CD4-positive, alpha-beta T cell treated with Interleukin-1 beta for 1 hour (primary cell): ENCODE measurements around the gene FEZF2.

Experiments used
- DNase-seq, 2 donors: peaks; one replicate each; pipeline ENCODE4 v3.0.0-alpha.2; 2020 to 2022

Gene FEZF2

DNA sequence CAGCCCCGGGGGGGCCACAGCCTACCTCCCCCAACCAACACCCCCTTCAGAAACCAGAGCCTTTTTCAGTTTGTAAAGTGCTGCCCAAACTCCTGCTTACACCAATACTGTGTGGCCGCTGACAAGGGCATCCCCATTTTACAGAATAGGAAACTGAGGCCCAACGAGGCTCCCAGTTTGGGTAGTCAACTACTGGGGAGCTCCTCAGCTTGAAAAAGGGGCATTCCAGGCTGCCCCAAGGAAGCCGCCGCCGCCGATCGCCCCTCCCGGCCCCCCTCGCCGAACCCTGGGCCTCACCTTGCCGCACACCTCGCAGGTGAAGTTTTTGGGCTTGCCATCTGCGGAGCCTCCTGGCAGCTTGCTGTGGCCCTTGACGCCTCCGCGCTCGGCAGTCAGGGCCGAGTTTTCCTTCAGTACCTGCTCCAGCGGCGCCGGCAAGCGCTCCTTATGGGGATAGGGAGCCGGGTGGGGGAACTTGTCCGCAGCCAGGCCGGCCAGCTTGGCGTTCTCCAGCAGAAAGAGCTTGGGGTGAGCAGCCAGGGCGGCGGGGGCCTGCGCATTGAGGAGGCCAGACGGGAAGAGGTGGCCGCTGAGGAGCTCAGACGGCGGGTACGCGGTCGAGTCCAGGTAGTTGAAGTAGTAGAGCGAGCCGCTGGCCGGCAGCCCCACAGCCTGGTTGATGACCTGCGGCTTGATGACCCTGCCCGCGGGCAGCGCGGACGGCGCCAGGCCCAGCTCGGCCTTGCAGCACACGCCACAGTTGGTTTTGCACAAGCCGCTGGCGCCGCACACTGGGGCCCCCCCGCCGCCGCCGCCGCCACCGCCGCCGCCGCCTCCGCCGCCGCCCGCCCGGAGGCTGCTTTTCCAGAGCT, 1.4 kb downstream of the FEZF2 start:
- no peak for DNase-seq

DNA sequence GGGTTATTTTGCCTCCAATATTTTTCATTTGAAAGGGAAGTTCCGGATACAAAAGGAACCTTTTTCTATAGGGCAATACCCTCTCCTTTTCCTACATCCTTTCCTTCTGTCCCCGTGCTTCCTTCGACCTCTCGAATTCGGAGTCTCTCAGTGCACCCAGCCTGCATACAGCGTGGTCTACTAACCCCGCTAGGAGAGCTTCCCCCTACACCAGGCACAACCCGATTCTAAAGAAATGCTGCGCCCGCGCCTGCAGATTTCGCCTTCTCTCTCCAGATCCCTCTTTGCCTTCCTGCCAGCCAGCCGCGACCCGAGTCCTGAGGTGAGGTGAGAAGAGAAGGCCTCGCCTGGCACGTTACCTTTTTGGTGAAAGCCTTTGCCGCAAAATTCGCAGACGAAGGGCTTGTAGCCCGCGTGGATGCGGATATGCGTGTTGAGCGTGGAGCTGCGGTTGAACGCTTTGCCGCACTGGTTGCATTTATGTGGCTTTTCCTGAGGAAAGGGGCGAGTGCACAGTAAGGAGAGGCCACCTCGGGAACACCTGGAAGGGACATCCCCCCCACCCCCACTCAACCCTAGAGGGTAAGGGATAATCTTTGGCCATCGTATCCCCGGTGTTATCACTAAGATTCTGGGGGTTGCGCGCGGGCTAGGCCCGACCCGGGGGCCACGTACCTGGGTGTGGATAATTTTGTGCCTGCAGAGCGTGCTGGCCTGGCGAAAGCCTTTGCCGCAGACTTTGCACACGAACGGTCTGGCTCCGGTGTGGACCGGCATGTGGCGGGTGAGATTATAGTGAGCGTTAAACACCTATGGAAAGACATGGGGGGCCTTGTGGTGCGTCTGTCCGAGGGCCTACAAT, 2.3 kb downstream of the FEZF2 start:
- DNase-seq, result no peak

DNA sequence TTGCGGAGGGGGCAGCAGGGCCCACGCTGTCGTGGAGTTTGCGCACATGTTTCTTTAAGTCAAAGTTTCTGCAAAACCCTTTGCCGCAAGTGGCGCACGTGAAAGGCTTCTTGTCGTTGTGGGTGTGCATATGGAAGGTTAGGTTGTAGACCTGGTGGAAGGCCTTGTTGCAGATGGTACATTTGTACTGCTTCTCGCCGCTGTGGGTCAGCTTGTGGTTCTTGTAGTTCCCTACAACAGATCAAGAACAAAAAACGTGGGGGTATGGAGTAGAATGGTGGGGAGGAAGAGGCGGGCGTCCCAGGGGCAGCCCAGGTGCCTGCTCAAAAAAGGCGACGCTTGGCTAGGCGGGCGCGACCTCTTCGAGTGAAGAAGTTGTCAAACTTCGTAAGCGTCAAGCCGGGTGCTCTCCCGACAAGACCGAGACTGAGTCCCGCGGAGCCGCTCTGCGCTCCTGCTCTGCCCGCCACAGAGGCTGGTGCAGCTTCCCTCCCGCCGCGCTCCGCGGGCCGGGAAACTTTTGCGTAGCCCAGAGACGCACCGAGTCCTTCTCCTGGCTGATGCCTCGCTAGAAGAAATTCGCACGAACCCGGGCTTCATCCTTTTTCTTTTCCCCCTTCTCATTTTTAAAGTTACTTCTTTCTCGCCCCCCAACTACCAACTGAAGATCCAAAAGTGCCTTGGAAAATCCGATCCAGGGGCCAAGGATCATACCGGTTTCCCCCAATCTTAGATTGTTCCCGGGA, 3.1 kb downstream of the FEZF2 start:
- DNase-seq, result no peak

DNA sequence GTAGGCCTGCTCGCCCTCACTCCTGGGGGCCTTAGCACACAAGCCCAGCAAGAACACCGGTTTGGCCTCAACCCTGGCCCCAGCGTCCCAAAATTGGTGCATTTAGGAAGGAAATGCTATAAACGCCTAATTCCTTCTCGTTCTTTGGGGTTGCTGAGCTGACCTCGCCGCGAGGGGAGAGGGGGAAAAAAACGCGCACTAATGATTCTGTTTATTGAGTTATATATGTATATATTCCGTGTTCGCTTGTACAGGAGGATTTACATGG, 3.9 kb downstream of the FEZF2 start:
- DNase-seq, result no peak

DNA sequence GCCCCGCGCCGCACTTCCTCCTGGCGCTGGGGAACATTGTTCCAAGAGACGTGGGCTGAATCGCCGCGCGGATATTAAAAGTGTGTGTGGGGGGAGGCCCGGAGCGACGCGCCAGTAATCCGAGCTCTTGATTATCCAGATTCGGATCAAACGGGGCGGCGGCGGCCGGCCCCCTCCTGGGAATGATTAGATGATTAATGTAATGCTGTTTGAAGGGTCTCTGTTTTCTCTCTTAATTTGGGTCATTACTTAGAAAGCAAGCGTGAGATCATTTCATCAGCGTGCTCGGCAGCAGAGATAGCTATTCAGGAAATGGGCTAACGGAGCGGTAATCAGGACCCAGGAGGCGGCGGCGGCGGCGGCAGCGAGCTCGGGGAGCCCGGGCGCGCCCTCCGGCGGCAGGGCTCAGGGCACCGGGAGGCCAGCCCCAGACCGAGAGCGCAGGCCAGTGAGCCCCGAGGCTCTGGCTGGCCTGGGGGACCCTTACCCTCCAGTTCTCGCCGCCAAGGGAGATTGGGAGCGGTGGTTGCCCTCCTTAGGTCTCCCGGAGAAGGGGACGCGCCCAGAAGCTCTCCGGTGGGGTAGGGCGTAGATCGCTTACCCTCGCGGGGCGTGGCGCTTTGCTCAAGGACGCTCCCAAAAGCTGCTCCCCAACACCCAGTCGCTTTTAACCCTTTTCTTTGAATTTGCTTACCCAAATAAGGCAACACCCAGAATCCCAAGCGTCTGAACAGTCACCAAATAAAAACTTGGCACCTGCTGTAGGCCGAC, 4.5 kb downstream of the FEZF2 start:
- no peak for DNase-seq

DNA sequence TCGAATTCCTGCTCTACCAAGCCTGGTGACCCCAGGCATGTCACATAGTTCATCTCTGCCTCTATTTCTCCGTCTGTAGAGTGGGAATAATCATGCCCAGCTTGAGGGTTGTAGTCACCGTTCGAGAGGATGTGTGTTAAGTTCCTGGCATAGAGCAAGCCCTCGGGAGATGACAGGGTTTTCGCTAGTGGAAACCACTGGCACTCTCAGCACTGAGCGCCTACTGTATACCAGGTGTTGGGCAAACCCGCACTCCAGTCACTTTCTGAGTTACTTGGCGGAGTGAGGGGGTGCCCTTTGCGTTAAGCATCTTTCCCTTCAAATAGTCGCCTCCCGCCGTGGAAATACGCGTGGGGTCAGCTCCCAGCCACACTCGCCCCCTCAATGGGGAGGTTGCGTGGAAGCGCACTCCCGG, 5.1 kb downstream of the FEZF2 start:
- DNase-seq, result no peak

DNA sequence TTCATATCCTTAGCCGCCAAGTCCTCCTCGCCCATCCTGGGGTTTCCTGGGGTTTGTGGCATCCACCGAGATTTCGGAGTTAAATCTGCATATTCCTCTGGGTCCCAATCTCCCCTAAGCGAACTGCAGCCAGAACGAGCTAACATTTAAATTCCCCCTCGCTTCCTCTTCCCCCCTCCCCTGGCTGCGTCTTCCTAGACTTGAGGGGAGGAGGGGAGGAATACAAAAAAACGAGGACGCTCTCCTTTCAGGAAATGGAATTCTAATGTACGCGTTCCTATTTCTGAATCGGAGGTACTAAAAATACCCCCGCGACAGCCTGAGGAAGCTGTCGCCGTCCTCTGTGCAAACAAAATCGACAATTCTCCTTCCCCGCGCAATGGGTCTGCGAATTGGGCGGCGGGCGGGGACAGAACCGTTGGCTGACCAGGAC, 5.6 kb downstream of the FEZF2 start:
- DNase-seq, result no peak

DNA sequence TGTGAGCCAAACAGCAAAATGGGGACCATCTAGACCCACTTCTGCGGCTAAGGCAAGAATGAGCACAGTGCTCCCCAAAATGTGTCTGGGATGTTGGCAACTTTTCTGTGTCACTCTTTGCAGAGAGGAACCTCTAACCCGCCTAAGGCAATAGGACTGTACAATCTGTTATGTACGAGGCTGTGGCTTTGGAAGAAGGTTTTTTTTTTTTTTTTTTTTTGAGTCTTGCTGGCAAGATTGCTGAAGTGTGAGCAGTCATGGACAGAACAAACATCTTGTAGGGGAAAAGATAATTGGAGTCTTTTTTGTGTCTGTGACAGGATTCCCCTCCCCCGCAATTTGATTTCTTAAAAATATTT, 7.2 kb downstream of the FEZF2 start:
- no peak for DNase-seq

DNA sequence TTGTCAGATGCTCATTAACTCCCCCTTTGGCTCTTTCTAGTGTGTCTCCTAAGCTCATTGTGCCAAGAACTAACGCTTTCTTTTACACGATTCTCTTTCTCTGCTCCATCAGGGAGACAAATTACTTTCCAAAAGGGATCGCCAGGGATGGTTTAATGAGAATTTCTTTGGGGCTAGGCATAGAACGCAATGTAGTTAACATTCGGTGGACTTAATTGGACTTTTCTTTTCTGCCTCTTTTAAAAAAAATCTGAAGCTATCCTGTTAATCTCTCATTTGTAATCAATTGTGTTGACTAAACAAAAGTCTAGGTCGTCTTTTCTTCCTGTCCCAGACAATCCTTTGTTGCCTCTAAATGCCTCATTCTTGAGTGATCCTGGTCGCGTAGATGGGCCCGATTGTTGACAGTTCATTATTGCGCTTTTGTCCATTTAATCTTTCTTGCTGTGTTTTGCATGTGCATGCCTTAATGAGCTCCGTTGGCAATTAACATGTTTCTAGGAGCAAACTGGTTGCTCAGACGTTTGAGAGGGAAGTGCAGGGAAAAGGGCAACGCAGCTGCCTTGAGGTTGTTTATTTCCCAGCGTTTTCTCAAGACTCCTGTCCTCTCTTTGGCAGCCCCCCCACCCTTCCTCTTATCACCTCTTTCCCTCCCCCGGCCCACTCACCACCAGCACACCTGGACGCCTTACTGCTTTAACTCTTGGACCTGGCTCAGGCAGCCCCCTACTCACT, 7.8 kb downstream of the FEZF2 start:
- DNase-seq, result no peak

DNA sequence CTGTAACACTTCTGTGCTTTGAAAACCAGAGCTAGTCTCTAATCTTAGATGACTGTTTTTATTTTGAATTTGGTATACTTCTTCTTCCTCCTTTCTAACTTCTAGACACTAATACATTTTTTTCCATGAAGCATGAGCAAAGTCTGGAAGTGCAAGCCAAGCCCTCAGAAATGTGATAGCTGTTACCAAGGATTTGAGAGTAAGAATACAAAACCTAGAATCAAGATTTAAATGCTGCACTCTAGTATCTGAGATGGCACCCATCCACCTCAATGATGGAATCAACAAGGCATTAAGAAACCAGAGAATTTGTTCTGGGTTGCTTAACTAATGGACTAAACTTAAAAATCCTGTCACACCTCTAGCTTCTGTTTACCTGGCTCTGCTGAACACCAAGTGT, 9.2 kb downstream of the FEZF2 start:
- no peak for DNase-seq

DNA sequence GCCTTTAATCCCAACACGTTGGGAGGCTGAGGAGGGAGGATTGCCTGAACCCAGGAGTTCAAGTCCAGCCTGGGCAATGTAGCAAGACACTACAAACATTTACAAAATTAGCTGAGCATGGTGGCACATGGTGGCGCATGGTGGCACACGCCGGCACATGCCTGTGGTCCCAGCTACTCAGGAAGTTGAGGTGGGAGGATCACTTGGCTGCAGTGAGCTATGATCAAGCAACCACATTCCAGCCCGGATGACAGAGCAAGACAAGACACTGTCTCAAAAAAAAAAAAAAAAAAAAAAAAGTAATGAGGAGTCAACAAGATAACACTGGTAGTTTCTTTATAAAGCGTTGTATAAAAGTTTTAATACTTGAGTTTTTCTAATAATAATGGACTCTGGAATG, 10.1 kb downstream of the FEZF2 start:
- no peak for DNase-seq

DNA sequence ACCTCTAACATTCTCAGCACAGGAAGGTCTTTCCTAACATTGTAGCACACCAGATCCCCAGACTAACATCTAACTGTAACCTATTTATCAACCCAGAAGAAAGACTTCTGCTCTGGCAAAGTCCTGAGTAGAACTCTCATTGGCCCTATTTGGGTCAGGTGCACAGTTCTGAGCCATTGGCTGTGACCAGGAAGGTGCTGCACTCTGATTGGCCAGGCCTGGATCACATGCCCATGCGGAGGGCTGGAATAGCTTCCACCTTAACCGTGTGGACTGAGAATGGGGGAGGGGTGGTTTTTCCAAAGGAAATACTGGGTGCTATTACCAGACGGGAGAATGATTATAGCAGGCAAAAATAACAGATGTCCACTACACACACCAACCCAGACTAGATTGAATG, 11.5 kb downstream of the FEZF2 start:
- no peak for DNase-seq

DNA sequence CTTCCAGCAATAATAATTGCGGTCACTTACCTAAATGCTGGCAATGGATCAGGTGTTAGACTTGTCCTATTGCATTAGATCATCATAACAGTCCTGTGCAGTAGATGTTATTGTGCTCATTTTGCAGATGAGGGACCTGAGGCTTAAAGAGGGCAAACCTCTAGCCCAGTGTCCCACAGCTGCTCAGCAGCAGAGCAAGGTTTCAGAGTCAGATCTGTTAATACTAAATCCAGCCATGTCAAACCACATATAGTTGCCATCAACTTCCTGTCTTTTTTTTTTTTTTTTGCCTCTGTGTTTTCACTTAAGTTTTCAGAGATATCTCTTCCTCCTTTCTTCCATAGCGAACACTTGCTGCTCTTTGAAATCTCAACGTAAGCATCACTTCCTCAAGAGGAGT, 12.1 kb downstream of the FEZF2 start:
- no peak for DNase-seq

DNA sequence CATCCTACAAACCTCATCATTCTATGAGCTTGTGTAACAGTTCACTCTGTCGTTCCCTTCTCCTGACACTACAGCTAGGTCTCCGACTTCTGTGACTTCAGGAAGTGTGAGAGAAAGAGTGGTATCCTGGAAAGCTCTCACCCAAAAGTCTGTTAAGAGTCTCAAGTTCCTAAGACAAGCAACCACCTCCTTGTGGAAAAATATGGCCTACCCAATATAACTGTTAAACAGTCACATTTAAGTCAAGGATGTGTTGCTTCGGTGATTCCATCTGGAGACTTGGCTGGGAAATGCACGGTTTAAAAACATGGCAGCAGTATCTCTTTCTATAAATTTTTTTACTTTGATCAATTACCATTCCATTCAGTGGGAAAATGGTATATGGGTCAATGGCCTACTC, 13.8 kb downstream of the FEZF2 start:
- no peak for DNase-seq

DNA sequence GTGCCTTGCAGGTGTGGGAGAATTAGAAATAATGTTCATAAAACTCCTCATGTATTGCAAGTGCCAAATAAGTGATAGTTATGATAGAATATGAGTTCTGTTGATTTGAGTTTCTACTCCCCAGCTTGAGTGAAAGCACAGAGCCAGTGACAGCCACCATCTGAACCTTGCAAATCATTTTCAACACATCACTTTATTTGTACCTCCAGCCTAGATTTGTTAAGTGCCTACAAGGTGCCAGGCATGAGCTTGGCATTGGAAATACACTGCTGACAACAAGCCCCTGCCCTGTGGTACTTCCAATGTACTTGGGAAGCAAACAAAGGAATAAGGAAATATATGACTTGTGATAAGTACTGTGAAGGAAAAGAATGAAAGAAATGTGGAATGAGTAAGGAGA, 17.0 kb downstream of the FEZF2 start:
- no peak for DNase-seq

DNA sequence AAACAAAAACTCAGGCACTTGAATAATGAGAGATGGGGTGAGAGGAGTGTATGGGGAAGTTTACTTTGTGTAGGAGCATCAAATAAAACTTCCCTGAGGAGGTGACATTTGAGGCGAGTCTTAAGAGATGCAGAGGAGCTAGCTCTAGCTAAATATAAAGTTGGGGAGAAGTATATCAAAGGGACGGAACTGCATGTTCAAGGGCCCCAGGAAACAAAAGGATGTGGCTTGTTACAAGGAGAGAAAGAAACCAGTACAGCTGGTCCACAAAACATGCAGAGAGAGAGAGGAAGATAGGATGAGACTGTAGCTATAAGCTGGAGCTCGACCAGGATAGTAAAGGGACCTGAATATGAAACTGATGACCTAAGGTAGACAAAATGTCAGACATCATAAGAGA, 17.6 kb downstream of the FEZF2 start:
- no peak for DNase-seq

DNA sequence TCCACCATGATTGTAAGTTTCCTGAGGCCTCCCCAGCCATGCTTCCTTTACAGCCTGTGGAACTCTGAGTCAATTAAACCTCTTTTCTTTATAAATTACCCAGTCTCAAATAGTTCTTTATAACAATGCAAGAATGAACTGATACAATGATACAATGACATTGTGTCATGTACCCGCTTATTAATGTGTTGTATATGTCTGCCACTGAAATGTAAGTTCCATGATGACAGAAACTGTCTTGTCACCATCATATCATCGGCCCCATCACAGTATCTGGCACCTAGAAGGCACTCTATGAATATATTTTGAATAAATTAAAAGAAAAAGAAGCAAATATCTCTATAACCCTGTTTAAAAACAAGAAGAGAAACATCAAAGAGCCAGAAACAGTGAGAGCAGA, 29.6 kb downstream of the FEZF2 start:
- DNase-seq, result no peak

DNA sequence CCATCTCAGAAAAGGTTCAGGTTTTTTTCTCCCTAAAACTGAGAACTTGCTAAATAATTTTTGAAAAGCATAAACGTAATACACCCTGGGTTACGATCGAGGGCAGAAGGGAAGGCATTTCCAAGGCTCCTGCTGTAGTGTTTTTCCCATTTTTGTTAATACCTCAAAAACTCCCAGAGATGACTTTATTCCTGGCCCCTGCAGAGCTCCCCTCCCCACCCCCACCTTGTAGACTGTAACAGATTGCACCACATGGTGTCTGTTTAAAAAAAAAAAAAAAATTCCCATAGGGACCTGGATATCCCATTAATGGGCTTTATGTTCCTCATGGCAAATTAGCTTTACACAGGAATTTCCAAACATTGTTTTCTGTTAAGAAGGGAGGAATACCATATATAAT, 38.2 kb downstream of the FEZF2 start:
- no peak for DNase-seq

DNA sequence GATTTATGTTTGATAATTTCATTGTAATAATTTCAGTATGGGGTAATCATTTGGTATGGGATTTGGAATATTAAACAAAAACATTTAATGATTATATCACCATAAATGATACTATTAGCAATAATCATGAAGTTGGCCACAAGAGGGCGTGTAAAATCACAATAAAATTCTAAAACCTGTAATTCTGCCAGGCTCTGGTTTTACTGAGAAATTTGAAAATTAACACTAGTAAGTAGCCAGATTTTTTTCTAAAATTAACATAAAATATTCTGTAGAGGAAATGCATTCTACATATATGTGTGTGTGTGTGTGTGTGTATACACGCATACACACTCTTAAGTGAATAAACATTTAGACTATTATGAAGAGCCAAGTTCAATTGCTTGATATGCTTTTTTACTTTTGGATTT, 40.5 kb downstream of the FEZF2 start:
- peak in 1 of 2 donors; percentile 2 for DNase-seq

DNA sequence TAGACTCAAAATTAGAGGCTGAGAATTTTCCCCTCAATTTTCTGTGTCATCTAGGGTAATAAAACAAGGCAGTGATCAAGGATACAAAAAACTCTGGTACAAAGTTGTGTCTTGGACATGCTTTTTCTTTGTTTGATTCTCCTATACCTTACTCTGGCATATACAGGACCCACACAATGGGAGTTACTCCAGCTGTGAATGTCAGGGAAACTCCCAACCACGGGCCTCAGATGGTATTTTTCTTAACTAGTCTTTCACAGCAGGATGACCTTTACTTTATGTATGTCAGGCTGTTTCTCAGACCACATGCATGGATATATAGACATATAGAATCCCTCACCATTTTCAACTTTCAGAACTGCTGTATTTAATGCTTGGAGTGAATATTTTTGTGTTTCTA, 41.3 kb downstream of the FEZF2 start:
- no peak for DNase-seq

DNA sequence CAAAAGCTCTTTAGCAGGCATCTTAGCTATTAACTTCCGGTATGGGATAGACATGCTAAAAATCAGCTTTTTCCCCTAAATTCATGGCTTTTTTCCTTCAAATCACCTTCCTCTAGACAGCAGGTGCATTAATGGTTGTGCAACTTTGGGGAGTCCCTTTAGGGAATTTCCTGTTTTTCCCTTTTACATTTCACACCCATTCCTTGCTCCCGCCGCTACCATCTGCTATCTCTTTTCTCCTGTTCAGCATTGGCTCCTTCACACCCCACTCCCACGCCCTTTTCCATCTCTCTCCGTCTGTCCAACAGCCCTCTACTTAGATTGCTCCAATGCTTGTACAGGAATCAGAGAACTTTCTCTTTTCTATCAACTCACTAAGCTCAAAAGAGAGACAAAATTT, 43.4 kb downstream of the FEZF2 start:
- DNase-seq, result no peak

DNA sequence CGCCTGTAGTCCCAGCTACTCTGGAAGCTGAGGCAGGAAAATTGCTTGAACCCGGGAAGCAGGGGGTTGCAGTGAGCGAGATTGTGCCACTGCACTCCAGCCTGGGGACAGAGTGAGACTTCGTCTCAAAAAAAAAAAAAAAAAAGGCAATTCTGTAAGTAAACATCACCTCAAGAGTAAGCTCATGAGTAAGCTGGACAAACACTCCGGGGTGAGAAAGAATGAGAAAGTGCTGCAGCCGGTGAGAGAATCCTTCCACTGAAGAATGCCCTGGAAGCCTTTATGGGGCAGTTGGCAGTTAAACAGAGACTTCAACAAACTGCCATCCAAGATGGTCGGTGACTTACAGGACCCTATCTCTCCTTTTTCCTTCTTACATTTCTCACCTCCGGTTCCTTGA, 47.5 kb downstream of the FEZF2 start:
- DNase-seq, result no peak
